ENCODE data around the gene SRCAP.

DNA sequence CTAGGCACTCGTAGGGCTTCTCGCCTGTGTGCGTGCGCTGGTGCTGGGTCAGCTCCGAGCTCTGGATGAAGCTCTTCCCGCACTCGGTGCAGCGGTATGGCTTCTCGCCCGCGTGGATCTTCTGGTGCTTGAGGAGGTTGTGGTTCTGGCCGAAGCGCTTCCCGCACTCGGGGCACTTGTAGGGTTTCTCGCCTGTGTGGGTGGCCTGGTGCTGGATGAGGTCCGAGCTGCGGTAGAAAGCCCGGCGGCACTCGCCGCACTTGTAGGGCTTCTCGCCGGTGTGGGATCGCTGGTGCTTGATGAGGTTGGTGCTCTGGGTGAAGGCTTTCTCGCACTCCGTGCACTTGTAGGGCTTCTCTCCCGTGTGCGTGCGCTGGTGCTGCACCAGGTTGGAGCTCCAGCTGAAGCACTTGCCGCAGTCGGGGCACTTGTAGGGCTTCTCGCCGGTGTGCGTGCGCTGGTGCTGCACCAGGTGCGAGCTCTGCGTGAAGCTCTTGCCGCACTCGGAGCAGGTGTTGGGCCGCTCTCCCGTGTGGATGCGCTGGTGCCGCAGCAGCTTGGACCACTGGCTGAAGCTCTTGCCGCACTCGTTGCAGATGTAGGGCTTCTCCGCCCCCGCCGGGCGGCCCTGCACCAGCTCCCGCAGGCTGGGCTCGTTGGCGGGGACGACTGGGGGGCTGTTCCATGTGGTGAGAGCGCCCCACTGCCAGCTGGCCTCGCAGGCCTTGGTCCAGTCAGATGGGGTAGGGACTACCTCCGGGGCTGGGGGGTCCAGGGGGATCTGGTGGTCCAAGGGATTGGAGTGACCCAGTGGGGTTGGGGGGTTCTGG is 84.5 kb downstream of the SRCAP start:
- TF ChIP-seq GATA3 (IDR thresholded peaks at IDR 0.05; ENCODE audit: low read depth, low read length) (no peak), GATA2 (IDR thresholded peaks at IDR 0.05; ENCODE audit: low read depth, low read length) (no peak)

All from SH-SY5Y (cell line).